ENCODE results near the gene NSUN3. TPM values are rescaled to one million over a fixed set of nuclear protein-coding genes. Genes with fewer than 3 reads are reported as not detected.

NSUN3 gene
- total RNA-seq (2013; cell fraction: nucleolus; rRNA removed), result 86.7 and 88.5 TPM in 2 replicates
- total RNA-seq (2014; rRNA removed) (15.5 and 17.5 TPM in 2 replicates), total RNA-seq (2014; rRNA removed; fragmentation: Illumina TruSeq; extraction: Trizol) (18.8 and 20.3 TPM in 2 replicates), total RNA-seq (2021) (10.4 and 10.6 TPM in 2 replicates), polyA plus RNA-seq (2011; rRNA removed) (16.2 and 20.8 TPM in 2 replicates), polyA plus RNA-seq (2014; fragmentation: Illumina TruSeq; extraction: Trizol) (12.4 and 15.4 TPM in 2 replicates), polyA plus RNA-seq (2014; fragmentation: Nextera tagmentation; extraction: Ambion mirVana) (10 to 100 TPM in 1 of 2 experiments, 1 to 10 TPM in 1; 9.1 to 10.4 TPM), polyA plus RNA-seq (2014; rRNA removed) (8.4 and 10.3 TPM in 2 replicates), polyA plus RNA-seq (2016; fragmentation: Nextera tagmentation; extraction: Ambion mirVana) (10 to 100 TPM; 11.1 to 13.5 TPM), polyA minus RNA-seq (2011; rRNA and poly(A)+ RNA removed) (12.4 and 13.7 TPM in 2 replicates), Bru-seq, nascent RNA (percentile 84 among the genes with signal in this experiment), BruChase-seq, experiment 1, labeled RNA remaining after a 6-hour chase (percentile 65 among the genes with signal in this experiment), BruChase-seq, experiment 2, labeled RNA remaining after a 2-hour chase (percentile 71 among the genes with signal in this experiment)
- polyA plus RNA-seq (2011; ENCODE audit: low read depth), result 7.5 TPM
- 7.6 and 8.0 TPM in 2 replicates for polyA plus RNA-seq (2011; cell fraction: cytosol; rRNA removed)
- polyA plus RNA-seq (2011; cell fraction: nucleus; rRNA removed), result 12.5 and 13.7 TPM in 2 replicates
- polyA plus RNA-seq (2012), result 7.7 TPM in 2 replicates
- polyA minus RNA-seq (2011; cell fraction: cytosol; rRNA and poly(A)+ RNA removed), result 6.3 and 6.7 TPM in 2 replicates
- 38.4 and 61.2 TPM in 2 replicates for polyA minus RNA-seq (2011; cell fraction: nucleus; rRNA and poly(A)+ RNA removed)
- long read RNA-seq, experiment 1, transcript NSUN3-201 (6 exons, 3,289 nt), result major isoform, 10 of 14 reads
- long read RNA-seq, experiment 1, partial matches to known transcripts, result 2 of 14 reads
- long read RNA-seq, experiment 1, other reads (novel, unspliced or antisense), result 0 of 14 reads
- long read RNA-seq, experiment 2, transcript NSUN3-201 (6 exons, 3,289 nt), result major isoform, 85 of 107 reads
- long read RNA-seq, experiment 2, partial matches to known transcripts, result 3 of 107 reads
- long read RNA-seq, experiment 2, other reads (novel, unspliced or antisense), result 18 of 107 reads

DNA sequence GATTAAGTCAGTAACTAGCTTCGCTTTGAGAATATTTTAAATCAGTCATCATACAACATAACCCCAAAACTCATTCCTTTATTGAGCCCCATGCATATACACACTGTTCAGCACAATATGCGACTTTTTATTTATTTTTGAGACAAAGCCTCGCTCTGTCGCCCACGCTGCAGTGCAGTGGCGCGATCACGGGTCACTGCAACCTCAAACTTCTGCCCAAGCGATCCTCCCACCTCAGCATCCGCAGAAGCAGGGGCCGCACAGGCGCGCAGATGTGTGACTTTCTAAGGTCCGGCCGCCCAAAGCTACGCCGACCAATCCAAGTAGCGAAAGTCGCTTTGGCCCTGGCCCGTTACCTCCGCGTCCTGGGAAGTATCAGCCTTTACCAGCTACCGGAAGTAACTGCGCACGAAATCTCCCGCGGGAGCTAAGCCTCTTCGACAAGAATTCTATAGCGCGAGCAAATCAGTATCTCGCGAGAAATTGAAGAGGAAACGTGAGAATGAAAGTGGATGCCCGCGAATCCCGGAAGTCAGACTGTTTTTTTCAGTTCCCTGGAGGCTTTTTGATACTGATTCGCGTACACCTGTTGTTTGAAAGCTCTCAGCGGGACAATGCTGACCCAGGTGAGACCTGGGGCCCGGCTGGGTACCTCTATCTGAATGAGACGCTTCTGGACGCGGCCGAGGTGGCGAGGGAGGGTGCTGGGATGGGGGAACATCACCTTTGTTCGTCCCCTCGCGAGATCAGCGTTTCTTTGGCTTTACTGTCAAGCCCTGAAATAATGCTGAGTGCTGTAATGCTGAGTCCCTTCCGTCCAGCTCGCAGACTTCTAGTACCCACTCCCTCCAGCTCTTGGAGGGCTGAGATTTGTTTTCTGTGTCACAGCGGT, at the start of gene NSUN3, which contains the start of gene DHFR2:
NSUN3 (plus strand) TSS at position 549 of the 892 bp plus-strand sequence; CDS start at position 615, 66 bp downstream.
DHFR2 (minus strand) TSS at position 404 of the 892 bp plus-strand sequence. CDS start 1,405 bp downstream, outside the sequence.
- ChIA-PET SMC1A (ENCODE audit: uncharacterized antibody, unreplicated experiment) (interaction anchor here (0.6 to 2.0 kb wide), 16 partner anchors 9 to 187 kb away, joined by 3 to 21 read pairs (median 4); partner anchors contain the start of gene ARL13B), CTCF (interaction anchor here (0.6 to 11.1 kb wide), 10 partner anchors 8 to 187 kb away, joined by 3 to 164 read pairs (median 5); no protein-coding TSS in a partner anchor), POLR2A (interaction anchor here (0.5 to 2.5 kb wide), 8 partner anchors 9 to 175 kb away, joined by 3 to 30 read pairs (median 3); no protein-coding TSS in a partner anchor), RAD21 (ENCODE audit: unreplicated experiment) (interaction anchor here (0.6 to 2.3 kb wide), 9 partner anchors 8 to 74 kb away, joined by 3 to 24 read pairs (median 5); no protein-coding TSS in a partner anchor)
- in situ Hi-C loops (cut with MboI) (no loop called here), intact Hi-C loops (cut with micrococcal nuclease; ENCODE audit: unreplicated experiment) (no loop called here)
- Histone ChIP-seq H3K9me3 (replicated peaks; ENCODE audit: control insufficient read depth, insufficient read depth, low read length) (peaks cover 12% of the 10 kb centered on the region; the same call in 2 of the 3 replicates), H4K20me1 (ENCODE audit: control insufficient read depth, insufficient read depth) (no peaks in the 10 kb centered on the region), H3K4me3 (peak within 1 kb of the TSS; percentile 84), H3K36me3 (ENCODE audit: control insufficient read depth in 2 of 2, insufficient read depth in 2 of 2, low read length in 1 of 2) (peaks cover 0 to 19% of the 10 kb centered on the region in 2 experiments; a peak in 2 of 4 replicates), H3K9ac (ENCODE audit: control insufficient read depth, insufficient read depth, low read length) (peak within 1 kb of the TSS; percentile 99), H2AFZ (ENCODE audit: control insufficient read depth, low read depth, low read length) (peak within 1 kb of the TSS; percentile 96), H3K4me2 (ENCODE audit: control insufficient read depth, insufficient read depth) (peak within 1 kb of the TSS; percentile 92), H3K4me1 (ENCODE audit: control insufficient read depth, insufficient read depth, low read length) (no peaks in the 10 kb centered on the region), H3K79me2 (ENCODE audit: control insufficient read depth, insufficient read depth, low read length) (peaks cover 47% of the 10 kb centered on the region), H3K27ac (ENCODE audit: control insufficient read depth, insufficient read depth) (peak within 1 kb of the TSS; percentile 100), H3K27me3 (replicated peaks in 1 of 2; ENCODE audit: control insufficient read depth in 2 of 2, insufficient read depth in 2 of 2, low read length in 1 of 2) (no peaks in the 10 kb centered on the region)
- FAIRE-seq (peak; percentile 92), ATAC-seq (peak; percentile 92), DNase-seq (ENCODE audit: low read depth, low spot score) (peak; percentile 95)
- BruUV-seq (replicated peaks), result TSS peak; percentile 91
- WGBS (ENCODE audit: insufficient coverage, insufficient replicate concordance, low lambda C conversion rate, missing lambda C conversion rate), result 1% methylated on average over 49 of the region's 52 CpGs
- TF ChIP-seq PRDM15 (CRISPR knock-in tag; IDR thresholded peaks at IDR 0.05), result no peak
- TF ChIP-seq CUX1 (IDR thresholded peaks at IDR 0.05; ENCODE audit: insufficient replicate concordance, low read depth, low read length), result no peak
- TF ChIP-seq SMARCA5 (IDR thresholded peaks at IDR 0.05), result no peak
- no peak for TF ChIP-seq POLR2AphosphoS2 (IDR thresholded peaks at IDR 0.05; ENCODE audit: low read depth, low read length)
- TF ChIP-seq EP300 (IDR thresholded peaks at IDR 0.05; ENCODE audit: borderline replicate concordance in 1 of 2, control insufficient read depth in 1 of 2, low read depth in 2 of 2, low read length in 2 of 2), result no peak
- no peak for TF ChIP-seq SPI1 (IDR thresholded peaks at IDR 0.05; ENCODE audit: borderline replicate concordance, insufficient read depth, low read depth, low read length)
